ENCODE results near the gene TNFAIP8L2. TPM values are rescaled to one million over a fixed set of nuclear protein-coding genes. Genes with fewer than 3 reads are reported as not detected.
A peak's percentile ranks its signal among the peaks of the same experiment; 100 is the strongest.
"Not testable (repeated sequence)": the region's sequence is repeated elsewhere in the genome, so short reads cannot be mapped to it uniquely, and the experiment has no call there.

Gene TNFAIP8L2
- total RNA-seq, 1 donor from 2014 or later: 0.13 TPM

GRCh38 chr1:151188667-151189066 is 32.2 kb downstream of the TNFAIP8L2 start:
- not testable (repeated sequence) for DNase-seq (ENCODE audit: low read depth in 2 of 2)

- peak; percentile 79 to 91 for DNase-seq (ENCODE audit: low read depth in 2 of 2)
These were observed 33.4 kb downstream of the TNFAIP8L2 start, which contains the start of gene VPS72 for GRCh38 chr1:151189637-151190445. TSS of gene VPS72 (minus strand) at chr1:151190197. CDS start at chr1:151190121, 76 bp downstream.

GRCh38 chr1:151192047-151192446 is 35.6 kb downstream of the TNFAIP8L2 start:
- DNase-seq (ENCODE audit: low read depth in 2 of 2): no peak

GRCh38 chr1:151193304-151193703 is 36.9 kb downstream of the TNFAIP8L2 start:
- no peak for DNase-seq (ENCODE audit: low read depth in 2 of 2)

GRCh38 chr1:151193856-151194255 is 37.4 kb downstream of the TNFAIP8L2 start:
- DNase-seq (ENCODE audit: low read depth in 2 of 2): no peak

GRCh38 chr1:151194894-151195594 is 38.6 kb downstream of the TNFAIP8L2 start:
- peak; percentile 38 to 78 for DNase-seq (ENCODE audit: low read depth in 2 of 2)

GRCh38 chr1:151196292-151196800 is 39.9 kb downstream of the TNFAIP8L2 start:
- DNase-seq (ENCODE audit: low read depth in 2 of 2): peak; percentile 77 to 88

GRCh38 chr1:151197863-151198253 is 41.4 kb downstream of the TNFAIP8L2 start:
- DNase-seq (ENCODE audit: low read depth in 2 of 2): peak in 1 of 2 donors; percentile 34

GRCh38 chr1:151198254-151199127 is 42.0 kb downstream of the TNFAIP8L2 start, which contains the start of gene PIP5K1A:
TSS of gene PIP5K1A (plus strand) at chr1:151198552. CDS start at chr1:151198997, 445 bp downstream.
- DNase-seq (ENCODE audit: low read depth in 2 of 2): peak; percentile 96 to 98

GRCh38 chr1:151199873-151200581 is 43.6 kb downstream of the TNFAIP8L2 start:
- peak in 1 of 2 donors; percentile 58 for DNase-seq (ENCODE audit: low read depth in 2 of 2)

- DNase-seq (ENCODE audit: low read depth in 2 of 2): not testable (repeated sequence)
These were observed 49.0 kb downstream of the TNFAIP8L2 start for GRCh38 chr1:151205381-151205965.

Other genes starting within 250 kb of the TNFAIP8L2 start
- gene SETDB1, start 230.3 kb upstream of the TNFAIP8L2 start, total RNA-seq: 25.9 and 32.9 TPM in 2 replicates
- gene CERS2, start 181.8 kb upstream of the TNFAIP8L2 start, total RNA-seq: 64.7 and 92.7 TPM in 2 replicates
- gene ANXA9, start 174.4 kb upstream of the TNFAIP8L2 start, total RNA-seq: not detected in 2 replicates
- gene MINDY1, start 149.7 kb upstream of the TNFAIP8L2 start, total RNA-seq: 9.0 and 9.5 TPM in 2 replicates
- 4.0 and 8.0 TPM in 2 replicates for gene PRUNE1, start 148.2 kb upstream of the TNFAIP8L2 start, total RNA-seq
- gene BNIPL, start 120.1 kb upstream of the TNFAIP8L2 start, total RNA-seq: under 0.01 and 0.13 TPM in 2 replicates
- 1.0 and 1.1 TPM in 2 replicates for gene C1orf56, start 108.9 kb upstream of the TNFAIP8L2 start, total RNA-seq
- 42.2 and 61.4 TPM in 2 replicates for gene CDC42SE1, start 97.0 kb upstream of the TNFAIP8L2 start, total RNA-seq
- 1.3 and 1.8 TPM in 2 replicates for gene MLLT11, start 96.3 kb upstream of the TNFAIP8L2 start, total RNA-seq
- 5.6 and 6.4 TPM in 2 replicates for gene GABPB2, start 85.9 kb upstream of the TNFAIP8L2 start, total RNA-seq
- gene SEMA6C, start 10.0 kb upstream of the TNFAIP8L2 start, total RNA-seq: 3.1 and 6.2 TPM in 2 replicates
- gene LYSMD1, start 9.3 kb downstream of the TNFAIP8L2 start, total RNA-seq: 3.2 and 3.5 TPM in 2 replicates
- 16.7 and 17.5 TPM in 2 replicates for gene SCNM1, start 9.5 kb downstream of the TNFAIP8L2 start, total RNA-seq
- 0.25 TPM in 1 of 2 replicates, not detected in the other for gene TMOD4, start 19.3 kb downstream of the TNFAIP8L2 start, total RNA-seq
- 40.8 and 42.1 TPM in 2 replicates for gene VPS72, start 33.5 kb downstream of the TNFAIP8L2 start, total RNA-seq
- gene PIP5K1A, start 41.9 kb downstream of the TNFAIP8L2 start, total RNA-seq: 32.6 and 44.3 TPM in 2 replicates
- 192 and 200 TPM in 2 replicates for gene PSMD4, start 98.1 kb downstream of the TNFAIP8L2 start, total RNA-seq
- gene ZNF687, start 125.7 kb downstream of the TNFAIP8L2 start, total RNA-seq: 5.8 and 9.7 TPM in 2 replicates
- gene PI4KB, start 170.8 kb downstream of the TNFAIP8L2 start, total RNA-seq: 29.7 and 38.1 TPM in 2 replicates
- gene RFX5, start 190.6 kb downstream of the TNFAIP8L2 start, total RNA-seq: 40.7 and 48.7 TPM in 2 replicates
- gene SELENBP1, start 216.1 kb downstream of the TNFAIP8L2 start, total RNA-seq: 0.13 and 0.25 TPM in 2 replicates
- gene PSMB4, start 242.9 kb downstream of the TNFAIP8L2 start, total RNA-seq: 435 and 447 TPM in 2 replicates